WTC11 (cell line): ENCODE measurements around the gene ABCB11. TPM values are rescaled to one million over a fixed set of nuclear protein-coding genes. Genes with fewer than 3 reads are reported as not detected.

Experiments used
- ATAC-seq: fragments of 200-7000 bp; cut with Tn5 transposase; 2 replicates; pipeline ENCODE4 v1.10.0; 2021; ENCODE audit warnings: mild to moderate bottlenecking, moderate library complexity
- CTCF ChIA-PET: fragments of 300-600 bp; sonication (Branson Sonifier 250); formaldehyde crosslinking; loops from one replicate; lab custom pipeline; 2021; ENCODE audit warnings: antibody characterized with exemption; lab: Charles Lee
- POLR2A ChIA-PET: fragments of 350-600 bp; sonication (Branson Sonifier 250); formaldehyde crosslinking; loops from one replicate; lab custom pipeline; 2021; ENCODE audit warnings: antibody characterized with exemption; lab: Charles Lee
- DNase-seq: peaks from one replicate; pipeline ENCODE4 v3.0.0; 2021; ENCODE audit warnings: low spot score
- H3K27ac Mint-ChIP-seq: 2 replicates; pipeline ENCODE4 v1.8.0; 2021; ENCODE audit warnings: mixed read lengths
- H3K27me3 Mint-ChIP-seq: 2 replicates; pipeline ENCODE4 v1.8.0; 2021; ENCODE audit warnings: low read depth, mild to moderate bottlenecking, moderate library complexity, mixed read lengths
- H3K36me3 Mint-ChIP-seq: 2 replicates; pipeline ENCODE4 v1.8.0; 2021; ENCODE audit warnings: mixed read lengths
- H3K4me1 Mint-ChIP-seq: 2 replicates; pipeline ENCODE4 v1.8.0; 2022; ENCODE audit warnings: mixed read lengths
- H3K4me3 Mint-ChIP-seq: 2 replicates; pipeline ENCODE4 v1.8.0; 2021; ENCODE audit warnings: mild to moderate bottlenecking, moderate library complexity, mixed read lengths
- H3K9me3 Mint-ChIP-seq: 2 replicates; pipeline ENCODE4 v1.8.0; 2021; ENCODE audit warnings: mixed read lengths
- ATF1 ChIP-seq: sonication (generic); formaldehyde crosslinking; IDR thresholded peaks from 2 replicates; pipeline ENCODE4 v1.8.1; 2023; ENCODE audit warnings: mild to moderate bottlenecking, moderate library complexity, missing genetic modification reagents
- CDX4 ChIP-seq: fragments of 250-450 bp; sonication (Bioruptor Pico); IDR thresholded peaks from 2 replicates; pipeline ENCODE4 v1.9.0; 2021; ENCODE audit warnings: moderate library complexity, mild to moderate bottlenecking, inconsistent platforms, borderline replicate concordance
- CREB1 ChIP-seq: sonication (generic); formaldehyde crosslinking; IDR thresholded peaks from 2 replicates; pipeline ENCODE4 v1.8.0; 2023; ENCODE audit warnings: mild to moderate bottlenecking, missing genetic modification reagents
- CREM ChIP-seq: sonication (generic); formaldehyde crosslinking; IDR thresholded peaks from 2 replicates; pipeline ENCODE4 v1.8.1; 2022; ENCODE audit warnings: mild to moderate bottlenecking, missing genetic modification reagents, moderate library complexity
- ELF4 ChIP-seq: sonication (generic); formaldehyde crosslinking; IDR thresholded peaks from 2 replicates; pipeline ENCODE4 v1.8.1; 2022; ENCODE audit warnings: low read depth, mild to moderate bottlenecking, moderate library complexity, missing genetic modification reagents
- ETV6 ChIP-seq: sonication (generic); formaldehyde crosslinking; IDR thresholded peaks from 2 replicates; pipeline ENCODE4 v1.8.1; 2022; ENCODE audit warnings: mild to moderate bottlenecking, missing genetic modification reagents
- GABPB1 ChIP-seq: sonication (generic); formaldehyde crosslinking; IDR thresholded peaks from 2 replicates; pipeline ENCODE4 v1.8.1; 2023; ENCODE audit warnings: mild to moderate bottlenecking, missing genetic modification reagents
- MXD4 ChIP-seq: fragments of 250-450 bp; sonication (Bioruptor Pico); IDR thresholded peaks from 2 replicates; pipeline ENCODE4 v1.8.0; 2021; ENCODE audit warnings: mild to moderate bottlenecking, moderate library complexity, borderline replicate concordance
- MYBL2 ChIP-seq: sonication (generic); formaldehyde crosslinking; IDR thresholded peaks from 2 replicates; pipeline ENCODE4 v1.8.1; 2023; ENCODE audit warnings: mild to moderate bottlenecking, moderate library complexity, missing genetic modification reagents
- NR1H2 ChIP-seq: sonication (generic); formaldehyde crosslinking; IDR thresholded peaks from 2 replicates; pipeline ENCODE4 v1.9.0; 2021; ENCODE audit warnings: mild to moderate bottlenecking, moderate library complexity, missing genetic modification reagents
- NR3C1 ChIP-seq: sonication (generic); formaldehyde crosslinking; conservative IDR thresholded peaks from 2 replicates; pipeline ENCODE4 v1.8.1; 2023; ENCODE audit warnings: low read depth, mild to moderate bottlenecking, missing genetic modification reagents
- OVOL2 ChIP-seq: fragments of 250-450 bp; sonication (Bioruptor Pico); IDR thresholded peaks from 2 replicates; pipeline ENCODE4 v1.9.0; 2021; ENCODE audit warnings: mild to moderate bottlenecking, borderline replicate concordance
- TEAD1 ChIP-seq: sonication (generic); formaldehyde crosslinking; IDR thresholded peaks from 2 replicates; pipeline ENCODE4 v1.8.0; 2022; ENCODE audit warnings: mild to moderate bottlenecking, missing genetic modification reagents
- ZBTB43 ChIP-seq: sonication (generic); formaldehyde crosslinking; IDR thresholded peaks from 2 replicates; pipeline ENCODE4 v1.8.1; 2023; ENCODE audit warnings: mild to moderate bottlenecking, missing genetic modification reagents
- ZNF138 ChIP-seq: sonication (generic); formaldehyde crosslinking; conservative IDR thresholded peaks from 2 replicates; pipeline ENCODE4 v1.8.1; 2022; ENCODE audit warnings: mild to moderate bottlenecking, moderate library complexity, missing genetic modification reagents
- ZNF396 ChIP-seq: fragments of 250-450 bp; sonication (Bioruptor Pico); IDR thresholded peaks from 2 replicates; pipeline ENCODE4 v1.8.0; 2021; ENCODE audit warnings: mild to moderate bottlenecking, moderate library complexity, borderline replicate concordance
- total RNA-seq: library from RNA; stranded (reverse); gene quantifications from 3 replicates; pipeline ENCODE4 v1.2.3, GENCODE V29; 2021
- TF ChIP-seq, protein P1 (sequence below): sonication (generic); formaldehyde crosslinking; IDR thresholded peaks from 2 replicates; pipeline ENCODE4 v1.8.0; 2022; ENCODE audit warnings: missing genetic modification reagents
- TF ChIP-seq, protein P2 (sequence below): fragments of 250-450 bp; sonication (Bioruptor Pico); IDR thresholded peaks from 2 replicates; pipeline ENCODE4 v1.8.0; 2021; ENCODE audit warnings: mild to moderate bottlenecking
- TF ChIP-seq, protein P3 (sequence below): sonication (generic); formaldehyde crosslinking; conservative IDR thresholded peaks from 2 replicates; pipeline ENCODE4 v1.8.1; 2023; ENCODE audit warnings: mild to moderate bottlenecking, low read depth, missing genetic modification reagents, moderate library complexity
- TF ChIP-seq, protein P4 (sequence below): sonication (generic); formaldehyde crosslinking; IDR thresholded peaks from 2 replicates; pipeline ENCODE4 v1.8.0; 2022; ENCODE audit warnings: mild to moderate bottlenecking, missing genetic modification reagents
- TF ChIP-seq, protein P5 (sequence below): sonication (generic); formaldehyde crosslinking; IDR thresholded peaks from 2 replicates; pipeline ENCODE4 v1.8.0; 2022; ENCODE audit warnings: mild to moderate bottlenecking, missing genetic modification reagents

The ABCB11 gene
- total RNA-seq, 1 experiment from 2014 or later, result 0.77 TPM

DNA sequence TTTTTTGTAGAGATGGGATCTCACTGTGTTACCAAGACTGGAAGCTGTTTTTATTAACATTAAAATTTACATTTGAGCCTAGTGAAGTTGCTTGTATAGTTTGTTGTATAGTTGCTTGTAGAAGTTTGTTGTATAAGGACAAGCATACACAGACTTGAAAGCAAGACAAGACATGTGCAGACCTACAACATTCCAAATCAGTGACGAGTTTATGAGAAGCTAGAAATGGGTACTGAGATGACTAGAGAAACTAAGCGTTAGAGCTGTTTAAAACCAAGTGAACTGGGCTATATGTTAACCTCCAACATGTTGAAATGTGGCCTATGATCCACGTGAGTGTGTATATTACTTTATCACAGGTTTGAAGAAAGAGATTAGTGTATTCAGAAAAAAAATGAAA lies 39.1 kb downstream of the ABCB11 start (continued):
- TF ChIP-seq, protein P1, sequence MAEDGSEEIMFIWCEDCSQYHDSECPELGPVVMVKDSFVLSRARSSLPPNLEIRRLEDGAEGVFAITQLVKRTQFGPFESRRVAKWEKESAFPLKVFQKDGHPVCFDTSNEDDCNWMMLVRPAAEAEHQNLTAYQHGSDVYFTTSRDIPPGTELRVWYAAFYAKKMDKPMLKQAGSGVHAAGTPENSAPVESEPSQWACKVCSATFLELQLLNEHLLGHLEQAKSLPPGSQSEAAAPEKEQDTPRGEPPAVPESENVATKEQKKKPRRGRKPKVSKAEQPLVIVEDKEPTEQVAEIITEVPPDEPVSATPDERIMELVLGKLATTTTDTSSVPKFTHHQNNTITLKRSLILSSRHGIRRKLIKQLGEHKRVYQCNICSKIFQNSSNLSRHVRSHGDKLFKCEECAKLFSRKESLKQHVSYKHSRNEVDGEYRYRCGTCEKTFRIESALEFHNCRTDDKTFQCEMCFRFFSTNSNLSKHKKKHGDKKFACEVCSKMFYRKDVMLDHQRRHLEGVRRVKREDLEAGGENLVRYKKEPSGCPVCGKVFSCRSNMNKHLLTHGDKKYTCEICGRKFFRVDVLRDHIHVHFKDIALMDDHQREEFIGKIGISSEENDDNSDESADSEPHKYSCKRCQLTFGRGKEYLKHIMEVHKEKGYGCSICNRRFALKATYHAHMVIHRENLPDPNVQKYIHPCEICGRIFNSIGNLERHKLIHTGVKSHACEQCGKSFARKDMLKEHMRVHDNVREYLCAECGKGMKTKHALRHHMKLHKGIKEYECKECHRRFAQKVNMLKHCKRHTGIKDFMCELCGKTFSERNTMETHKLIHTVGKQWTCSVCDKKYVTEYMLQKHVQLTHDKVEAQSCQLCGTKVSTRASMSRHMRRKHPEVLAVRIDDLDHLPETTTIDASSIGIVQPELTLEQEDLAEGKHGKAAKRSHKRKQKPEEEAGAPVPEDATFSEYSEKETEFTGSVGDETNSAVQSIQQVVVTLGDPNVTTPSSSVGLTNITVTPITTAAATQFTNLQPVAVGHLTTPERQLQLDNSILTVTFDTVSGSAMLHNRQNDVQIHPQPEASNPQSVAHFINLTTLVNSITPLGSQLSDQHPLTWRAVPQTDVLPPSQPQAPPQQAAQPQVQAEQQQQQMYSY, result no peak
- TF ChIP-seq CREB1 (CRISPR knock-in tag) (no peak), NR3C1 (CRISPR knock-in tag) (no peak), ELF4 (CRISPR knock-in tag) (no peak), GABPB1 (CRISPR knock-in tag) (no peak), ZBTB43 (CRISPR knock-in tag) (no peak), OVOL2 (CRISPR knock-in tag) (no peak), ATF1 (no peak), MYBL2 (CRISPR knock-in tag) (no peak), CDX4 (CRISPR knock-in tag) (no peak), NR1H2 (CRISPR knock-in tag) (no peak)
- TF ChIP-seq, protein P2, sequence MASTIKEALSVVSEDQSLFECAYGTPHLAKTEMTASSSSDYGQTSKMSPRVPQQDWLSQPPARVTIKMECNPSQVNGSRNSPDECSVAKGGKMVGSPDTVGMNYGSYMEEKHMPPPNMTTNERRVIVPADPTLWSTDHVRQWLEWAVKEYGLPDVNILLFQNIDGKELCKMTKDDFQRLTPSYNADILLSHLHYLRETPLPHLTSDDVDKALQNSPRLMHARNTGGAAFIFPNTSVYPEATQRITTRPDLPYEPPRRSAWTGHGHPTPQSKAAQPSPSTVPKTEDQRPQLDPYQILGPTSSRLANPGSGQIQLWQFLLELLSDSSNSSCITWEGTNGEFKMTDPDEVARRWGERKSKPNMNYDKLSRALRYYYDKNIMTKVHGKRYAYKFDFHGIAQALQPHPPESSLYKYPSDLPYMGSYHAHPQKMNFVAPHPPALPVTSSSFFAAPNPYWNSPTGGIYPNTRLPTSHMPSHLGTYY (CRISPR knock-in tag), result no peak
- TF ChIP-seq, protein P3, sequence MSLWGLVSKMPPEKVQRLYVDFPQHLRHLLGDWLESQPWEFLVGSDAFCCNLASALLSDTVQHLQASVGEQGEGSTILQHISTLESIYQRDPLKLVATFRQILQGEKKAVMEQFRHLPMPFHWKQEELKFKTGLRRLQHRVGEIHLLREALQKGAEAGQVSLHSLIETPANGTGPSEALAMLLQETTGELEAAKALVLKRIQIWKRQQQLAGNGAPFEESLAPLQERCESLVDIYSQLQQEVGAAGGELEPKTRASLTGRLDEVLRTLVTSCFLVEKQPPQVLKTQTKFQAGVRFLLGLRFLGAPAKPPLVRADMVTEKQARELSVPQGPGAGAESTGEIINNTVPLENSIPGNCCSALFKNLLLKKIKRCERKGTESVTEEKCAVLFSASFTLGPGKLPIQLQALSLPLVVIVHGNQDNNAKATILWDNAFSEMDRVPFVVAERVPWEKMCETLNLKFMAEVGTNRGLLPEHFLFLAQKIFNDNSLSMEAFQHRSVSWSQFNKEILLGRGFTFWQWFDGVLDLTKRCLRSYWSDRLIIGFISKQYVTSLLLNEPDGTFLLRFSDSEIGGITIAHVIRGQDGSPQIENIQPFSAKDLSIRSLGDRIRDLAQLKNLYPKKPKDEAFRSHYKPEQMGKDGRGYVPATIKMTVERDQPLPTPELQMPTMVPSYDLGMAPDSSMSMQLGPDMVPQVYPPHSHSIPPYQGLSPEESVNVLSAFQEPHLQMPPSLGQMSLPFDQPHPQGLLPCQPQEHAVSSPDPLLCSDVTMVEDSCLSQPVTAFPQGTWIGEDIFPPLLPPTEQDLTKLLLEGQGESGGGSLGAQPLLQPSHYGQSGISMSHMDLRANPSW (CRISPR knock-in tag), result no peak

DNA sequence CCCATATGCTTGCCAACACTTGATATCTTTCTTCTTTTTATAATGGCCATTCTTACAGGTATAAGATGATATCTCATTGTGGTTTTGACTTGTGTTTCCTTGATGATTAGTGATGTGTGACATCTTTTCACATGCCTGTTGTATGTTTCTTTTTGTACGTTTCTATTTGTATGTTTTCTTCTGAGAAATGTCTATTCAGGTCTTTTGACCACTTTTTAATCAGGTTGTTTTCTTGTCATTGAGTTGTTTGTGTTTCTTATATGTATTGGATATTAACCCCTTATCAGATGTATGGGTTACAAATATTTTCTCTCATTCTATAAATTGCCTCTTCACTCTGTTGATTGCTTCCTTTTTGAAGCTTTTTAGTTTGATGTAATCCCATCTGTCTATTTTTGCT lies 42.4 kb downstream of the ABCB11 start:
- Mint-ChIP-seq H3K27ac (no peak overlapping the region), H3K4me3 (no peak overlapping the region), H3K4me1 (no peaks in the 10 kb centered on the region), H3K36me3 (no peaks in the 10 kb centered on the region), H3K9me3 (no peaks in the 10 kb centered on the region), H3K27me3 (no peaks in the 10 kb centered on the region)
- ATAC-seq (no peak), DNase-seq (no peak)
- CTCF ChIA-PET, result no interaction called here
- TF ChIP-seq MXD4 (CRISPR knock-in tag) (no peak), ZNF396 (CRISPR knock-in tag) (no peak), ETV6 (CRISPR knock-in tag) (no peak), TEAD1 (CRISPR knock-in tag) (no peak), CREM (no peak), ZNF138 (CRISPR knock-in tag) (no peak)
- TF ChIP-seq, protein P4, sequence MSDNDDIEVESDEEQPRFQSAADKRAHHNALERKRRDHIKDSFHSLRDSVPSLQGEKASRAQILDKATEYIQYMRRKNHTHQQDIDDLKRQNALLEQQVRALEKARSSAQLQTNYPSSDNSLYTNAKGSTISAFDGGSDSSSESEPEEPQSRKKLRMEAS (CRISPR knock-in tag), result no peak
- TF ChIP-seq, protein P5, sequence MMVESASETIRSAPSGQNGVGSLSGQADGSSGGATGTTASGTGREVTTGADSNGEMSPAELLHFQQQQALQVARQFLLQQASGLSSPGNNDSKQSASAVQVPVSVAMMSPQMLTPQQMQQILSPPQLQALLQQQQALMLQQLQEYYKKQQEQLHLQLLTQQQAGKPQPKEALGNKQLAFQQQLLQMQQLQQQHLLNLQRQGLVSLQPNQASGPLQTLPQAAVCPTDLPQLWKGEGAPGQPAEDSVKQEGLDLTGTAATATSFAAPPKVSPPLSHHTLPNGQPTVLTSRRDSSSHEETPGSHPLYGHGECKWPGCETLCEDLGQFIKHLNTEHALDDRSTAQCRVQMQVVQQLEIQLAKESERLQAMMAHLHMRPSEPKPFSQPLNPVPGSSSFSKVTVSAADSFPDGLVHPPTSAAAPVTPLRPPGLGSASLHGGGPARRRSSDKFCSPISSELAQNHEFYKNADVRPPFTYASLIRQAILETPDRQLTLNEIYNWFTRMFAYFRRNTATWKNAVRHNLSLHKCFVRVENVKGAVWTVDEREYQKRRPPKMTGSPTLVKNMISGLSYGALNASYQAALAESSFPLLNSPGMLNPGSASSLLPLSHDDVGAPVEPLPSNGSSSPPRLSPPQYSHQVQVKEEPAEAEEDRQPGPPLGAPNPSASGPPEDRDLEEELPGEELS, result no peak
- POLR2A ChIA-PET, result no interaction called here
